Ishikawa (cell line): ENCODE results near the gene BCR.

Experiments used
- CEBPB ChIP-seq: IDR thresholded peaks from 2 replicates; pipeline ENCODE4 v1.6.1; 2012
- CREB1 ChIP-seq: IDR thresholded peaks from 2 replicates; pipeline ENCODE4 v1.6.1; 2012; ENCODE audit warnings: low read depth
- EGR1 ChIP-seq: IDR thresholded peaks from 2 replicates; pipeline ENCODE4 v1.6.1; 2012
- EP300 ChIP-seq: IDR thresholded peaks from 2 replicates; pipeline ENCODE4 v1.6.1; 2012; ENCODE audit warnings: borderline replicate concordance
- FOXM1 ChIP-seq: IDR thresholded peaks from 2 replicates; pipeline ENCODE4 v1.6.1; 2012; ENCODE audit warnings: low read depth, borderline replicate concordance
- NFIC ChIP-seq: IDR thresholded peaks from 2 replicates; pipeline ENCODE4 v1.6.1; 2012
- RAD21 ChIP-seq: IDR thresholded peaks from 2 replicates; pipeline ENCODE4 v1.6.1; 2012; ENCODE audit warnings: low read depth
- TAF1 ChIP-seq: IDR thresholded peaks from 2 replicates; pipeline ENCODE4 v1.6.1; 2012; ENCODE audit warnings: low read depth, mild to moderate bottlenecking
- TCF12 ChIP-seq: IDR thresholded peaks from 2 replicates; pipeline ENCODE4 v1.6.1; 2012; ENCODE audit warnings: low read depth
- TEAD4 ChIP-seq: IDR thresholded peaks from 2 replicates; pipeline ENCODE4 v1.6.1; 2012
- USF1 ChIP-seq: IDR thresholded peaks from 2 replicates; pipeline ENCODE4 v1.6.1; 2012
- YY1 ChIP-seq: IDR thresholded peaks from 2 replicates; pipeline ENCODE4 v1.6.1; 2012; ENCODE audit warnings: low read depth
- ZBTB7A ChIP-seq: IDR thresholded peaks from 2 replicates; pipeline ENCODE4 v1.6.1; 2012; ENCODE audit warnings: low read depth
- TF ChIP-seq, protein P1 (sequence below): IDR thresholded peaks from 2 replicates; pipeline ENCODE4 v1.6.1; 2012; ENCODE audit warnings: low read depth, mild to moderate bottlenecking
- TF ChIP-seq, protein P2 (sequence below): IDR thresholded peaks from 2 replicates; pipeline ENCODE4 v1.6.1; 2012

BCR gene

GRCh38 chr22:23274146-23274526 is 93.8 kb downstream of the BCR start:
- TF ChIP-seq RAD21 (no peak), EP300 (no peak), TAF1 (no peak), EGR1 (no peak), YY1 (no peak), ZBTB7A (no peak), TCF12 (no peak)
- TF ChIP-seq, protein P1, sequence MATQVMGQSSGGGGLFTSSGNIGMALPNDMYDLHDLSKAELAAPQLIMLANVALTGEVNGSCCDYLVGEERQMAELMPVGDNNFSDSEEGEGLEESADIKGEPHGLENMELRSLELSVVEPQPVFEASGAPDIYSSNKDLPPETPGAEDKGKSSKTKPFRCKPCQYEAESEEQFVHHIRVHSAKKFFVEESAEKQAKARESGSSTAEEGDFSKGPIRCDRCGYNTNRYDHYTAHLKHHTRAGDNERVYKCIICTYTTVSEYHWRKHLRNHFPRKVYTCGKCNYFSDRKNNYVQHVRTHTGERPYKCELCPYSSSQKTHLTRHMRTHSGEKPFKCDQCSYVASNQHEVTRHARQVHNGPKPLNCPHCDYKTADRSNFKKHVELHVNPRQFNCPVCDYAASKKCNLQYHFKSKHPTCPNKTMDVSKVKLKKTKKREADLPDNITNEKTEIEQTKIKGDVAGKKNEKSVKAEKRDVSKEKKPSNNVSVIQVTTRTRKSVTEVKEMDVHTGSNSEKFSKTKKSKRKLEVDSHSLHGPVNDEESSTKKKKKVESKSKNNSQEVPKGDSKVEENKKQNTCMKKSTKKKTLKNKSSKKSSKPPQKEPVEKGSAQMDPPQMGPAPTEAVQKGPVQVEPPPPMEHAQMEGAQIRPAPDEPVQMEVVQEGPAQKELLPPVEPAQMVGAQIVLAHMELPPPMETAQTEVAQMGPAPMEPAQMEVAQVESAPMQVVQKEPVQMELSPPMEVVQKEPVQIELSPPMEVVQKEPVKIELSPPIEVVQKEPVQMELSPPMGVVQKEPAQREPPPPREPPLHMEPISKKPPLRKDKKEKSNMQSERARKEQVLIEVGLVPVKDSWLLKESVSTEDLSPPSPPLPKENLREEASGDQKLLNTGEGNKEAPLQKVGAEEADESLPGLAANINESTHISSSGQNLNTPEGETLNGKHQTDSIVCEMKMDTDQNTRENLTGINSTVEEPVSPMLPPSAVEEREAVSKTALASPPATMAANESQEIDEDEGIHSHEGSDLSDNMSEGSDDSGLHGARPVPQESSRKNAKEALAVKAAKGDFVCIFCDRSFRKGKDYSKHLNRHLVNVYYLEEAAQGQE: no peak

DNA sequence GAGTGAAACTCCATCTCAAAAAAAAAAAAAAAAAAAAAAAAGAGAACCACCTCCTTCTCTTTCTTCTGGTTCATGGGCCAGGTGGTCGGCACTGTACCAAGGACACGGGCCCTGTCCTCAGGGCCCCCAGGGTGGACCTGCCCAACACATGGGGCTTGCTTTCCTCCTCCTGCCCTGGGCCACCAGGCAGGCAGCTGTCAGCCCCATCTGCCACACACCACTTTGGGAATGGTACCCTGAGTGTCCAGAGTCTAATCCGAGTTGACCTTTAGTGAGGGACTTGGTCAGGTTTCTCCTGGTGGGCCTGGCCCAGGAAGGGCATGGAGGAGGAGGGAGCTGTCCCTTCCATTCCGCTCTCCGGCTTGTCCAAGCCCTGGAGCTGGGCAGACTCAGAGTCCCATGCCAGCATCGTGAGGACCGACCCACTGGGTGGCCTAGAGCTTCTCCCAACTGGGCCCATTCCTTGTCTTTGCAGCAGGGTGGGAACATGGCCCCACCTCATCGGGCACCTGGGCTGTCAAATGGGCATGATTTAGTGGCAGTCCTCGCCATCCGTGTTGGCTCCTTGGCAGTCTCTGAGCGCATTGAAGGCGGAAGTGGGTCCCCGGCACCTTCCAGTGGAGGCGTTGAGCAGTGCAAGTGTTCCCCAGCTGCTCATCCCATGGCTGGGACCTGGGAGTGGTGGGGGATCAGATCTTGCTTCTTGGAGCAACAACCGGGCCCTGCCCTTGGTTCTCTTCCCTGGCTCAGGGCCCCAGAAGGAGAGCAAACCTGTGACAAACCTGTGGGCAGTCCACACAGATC is 94.8 kb downstream of the BCR start:
- TF ChIP-seq, protein P1: no peak
- no peak for TF ChIP-seq EGR1
- no peak for TF ChIP-seq TAF1
- TF ChIP-seq, protein P2, sequence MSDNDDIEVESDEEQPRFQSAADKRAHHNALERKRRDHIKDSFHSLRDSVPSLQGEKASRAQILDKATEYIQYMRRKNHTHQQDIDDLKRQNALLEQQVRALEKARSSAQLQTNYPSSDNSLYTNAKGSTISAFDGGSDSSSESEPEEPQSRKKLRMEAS: no peak
- no peak for TF ChIP-seq TCF12
- no peak for TF ChIP-seq EP300
- no peak for TF ChIP-seq YY1
- no peak for TF ChIP-seq NFIC
- no peak for TF ChIP-seq RAD21
- TF ChIP-seq CREB1: no peak
- TF ChIP-seq TEAD4: no peak
- TF ChIP-seq USF1: no peak
- no peak for TF ChIP-seq FOXM1
- no peak for TF ChIP-seq CEBPB
- TF ChIP-seq ZBTB7A: no peak

DNA sequence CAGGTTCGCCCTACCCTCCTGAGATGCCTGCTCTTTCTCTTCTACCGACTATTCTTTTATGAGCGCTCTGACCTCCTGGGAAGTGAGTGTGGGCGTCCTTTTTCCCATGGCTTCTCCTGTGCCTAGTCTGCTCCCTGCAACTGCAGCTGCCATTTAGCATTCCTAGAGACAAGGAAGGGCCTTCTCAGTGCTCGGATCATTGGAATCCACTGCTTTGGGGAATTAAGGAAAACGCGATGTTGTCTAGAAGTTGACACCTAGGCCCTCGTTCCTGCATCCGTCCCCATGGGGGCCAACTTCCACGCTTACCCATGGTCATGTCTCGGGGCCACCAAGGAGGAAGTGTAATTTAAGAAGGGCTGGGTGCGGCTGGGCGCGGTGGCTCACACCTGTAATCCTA is 95.4 kb downstream of the BCR start:
- TF ChIP-seq ZBTB7A: no peak
- TF ChIP-seq, protein P2: no peak
- TF ChIP-seq NFIC: no peak
- no peak for TF ChIP-seq YY1
- TF ChIP-seq TEAD4: no peak
- no peak for TF ChIP-seq EP300
- TF ChIP-seq USF1: no peak
- TF ChIP-seq, protein P1: no peak
- TF ChIP-seq CEBPB: no peak

DNA sequence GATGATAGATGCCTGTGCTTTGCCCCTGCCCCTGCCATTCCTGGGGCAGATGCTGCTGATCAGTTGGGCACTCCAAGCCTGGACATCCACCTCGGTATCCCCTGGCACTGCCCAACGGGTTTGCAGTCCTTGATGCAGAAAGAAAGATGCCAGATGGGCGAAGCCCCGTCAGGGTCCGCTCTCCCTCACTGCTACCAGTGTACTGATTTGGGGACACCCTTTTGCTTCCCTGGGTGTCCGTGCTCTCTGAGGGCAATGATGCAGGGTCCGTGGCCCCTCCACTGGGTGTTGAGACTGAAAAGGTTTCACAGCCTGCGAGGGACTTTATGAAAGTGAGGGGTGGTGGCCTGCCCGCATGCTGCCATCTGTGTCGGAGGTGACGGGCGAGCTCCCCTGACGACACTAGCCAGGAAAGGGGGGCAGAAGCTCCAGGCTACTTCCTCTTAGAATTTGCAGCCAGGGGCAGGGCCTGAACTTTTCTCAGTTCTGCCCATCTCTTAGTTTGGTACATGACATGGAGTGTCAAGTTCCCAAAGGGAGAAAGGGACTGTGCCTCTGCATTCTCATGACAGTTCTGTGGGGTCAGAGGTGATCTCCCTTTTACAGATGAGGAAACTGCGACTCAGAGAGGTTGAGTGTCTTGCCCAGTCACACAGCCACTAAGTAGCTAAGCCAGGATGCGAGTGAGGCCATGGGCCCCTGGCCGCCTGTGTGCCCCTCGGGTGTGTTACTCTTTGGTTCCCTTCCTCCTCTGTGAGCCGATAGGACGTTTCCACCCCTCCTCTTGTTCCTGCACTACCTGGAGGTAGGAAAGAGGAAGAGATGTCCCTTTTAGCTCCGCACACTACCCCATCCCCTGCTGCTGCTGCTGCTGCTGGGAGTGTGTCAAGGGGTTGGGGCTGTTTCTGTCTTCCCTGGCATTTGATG is 96.6 kb downstream of the BCR start:
- TF ChIP-seq FOXM1: no peak
- no peak for TF ChIP-seq EP300
- TF ChIP-seq TEAD4: no peak
- TF ChIP-seq CEBPB: no peak
- TF ChIP-seq TAF1: no peak
- TF ChIP-seq, protein P1: no peak
- TF ChIP-seq YY1: no peak
- no peak for TF ChIP-seq EGR1
- no peak for TF ChIP-seq TCF12
